SIG-M5 treated with dmso at 0.1 percent for 504 hours (cell line): ENCODE measurements around the gene GNAS-AS1.

Experiments used
- DNase-seq: peaks from one replicate; lab custom pipeline; 2025; ENCODE audit not compliant: unreplicated experiment; lab: John Stamatoyannopoulos, UW

The GNAS-AS1 gene

DNA sequence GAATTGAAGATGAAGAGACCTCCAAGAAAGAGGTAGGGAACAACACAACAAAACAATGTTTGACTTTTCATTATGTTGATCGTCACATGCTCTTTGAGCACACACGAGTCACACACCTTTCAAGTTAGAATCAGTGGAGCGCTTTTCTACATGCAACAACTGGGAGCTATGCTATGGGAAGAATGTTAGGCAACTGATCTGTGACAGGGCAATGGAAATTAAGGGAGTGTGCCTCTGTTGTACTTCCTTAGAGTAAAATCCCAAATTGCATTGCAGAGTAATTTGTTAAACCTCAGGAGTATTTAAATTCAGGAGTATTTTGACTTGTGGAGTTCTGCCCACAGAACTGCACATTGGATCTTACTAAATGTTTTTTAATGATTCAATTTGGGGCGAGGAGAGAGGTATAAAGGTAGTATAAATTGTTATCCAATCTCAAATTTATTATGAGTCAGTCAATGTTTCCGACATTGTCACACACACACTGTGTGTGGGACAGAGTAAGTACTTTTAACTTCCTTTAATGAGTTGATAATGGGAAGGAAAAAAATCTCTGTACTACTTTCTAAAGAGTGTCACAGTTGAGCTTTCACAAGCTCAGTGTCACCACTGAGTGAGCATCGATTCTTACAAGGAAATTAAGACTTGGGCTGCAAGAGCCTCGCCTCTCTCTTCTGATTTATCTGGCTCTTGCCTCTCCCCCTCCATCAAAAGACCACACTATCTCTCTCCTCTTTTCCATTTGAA, 12.5 kb upstream of the GNAS-AS1 start:
- no peak for DNase-seq

DNA sequence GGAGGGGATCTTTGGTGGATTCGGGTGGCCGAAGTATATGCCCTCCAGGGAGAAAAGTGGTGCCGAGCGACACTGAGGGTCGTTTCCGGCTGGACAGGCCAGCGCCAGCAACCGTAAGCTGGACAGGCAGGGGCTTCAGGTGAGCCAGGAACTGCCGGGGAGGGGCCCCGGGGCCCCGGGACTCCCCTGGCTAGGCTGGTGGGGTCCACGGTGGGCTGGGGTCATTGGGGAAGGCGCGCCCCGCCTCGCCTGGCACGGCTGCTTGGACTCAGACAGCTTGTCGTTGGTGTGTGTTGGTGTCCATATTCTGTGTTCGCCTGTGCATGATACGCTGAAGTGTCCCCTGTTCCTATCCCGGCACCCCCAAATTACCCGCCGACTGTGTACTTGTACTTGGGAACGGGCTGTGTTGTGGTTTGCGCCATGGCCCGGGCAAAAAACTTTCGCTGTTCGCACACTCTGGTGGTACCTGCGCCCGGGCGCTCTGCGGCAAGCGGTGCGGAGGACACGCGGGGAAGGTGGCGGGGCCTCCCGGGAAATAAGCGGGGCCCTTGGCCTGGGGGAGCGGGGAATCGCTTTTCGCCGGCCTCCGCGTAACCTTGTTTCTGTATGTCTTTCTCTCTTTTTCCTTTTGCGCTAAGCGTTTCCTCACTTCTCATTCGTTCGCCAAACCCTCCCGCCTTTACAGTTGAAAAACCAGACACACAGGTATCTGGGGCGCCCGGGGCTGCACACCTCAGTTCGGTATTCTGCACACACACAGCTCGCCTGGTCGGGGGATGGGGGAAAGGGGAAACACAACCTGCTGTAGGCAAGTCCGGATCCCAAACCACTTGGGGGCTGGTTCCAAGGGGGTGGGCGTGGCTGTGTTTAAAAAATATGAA, 5.0 kb upstream of the GNAS-AS1 start:
- peak; percentile 74 for DNase-seq

DNA sequence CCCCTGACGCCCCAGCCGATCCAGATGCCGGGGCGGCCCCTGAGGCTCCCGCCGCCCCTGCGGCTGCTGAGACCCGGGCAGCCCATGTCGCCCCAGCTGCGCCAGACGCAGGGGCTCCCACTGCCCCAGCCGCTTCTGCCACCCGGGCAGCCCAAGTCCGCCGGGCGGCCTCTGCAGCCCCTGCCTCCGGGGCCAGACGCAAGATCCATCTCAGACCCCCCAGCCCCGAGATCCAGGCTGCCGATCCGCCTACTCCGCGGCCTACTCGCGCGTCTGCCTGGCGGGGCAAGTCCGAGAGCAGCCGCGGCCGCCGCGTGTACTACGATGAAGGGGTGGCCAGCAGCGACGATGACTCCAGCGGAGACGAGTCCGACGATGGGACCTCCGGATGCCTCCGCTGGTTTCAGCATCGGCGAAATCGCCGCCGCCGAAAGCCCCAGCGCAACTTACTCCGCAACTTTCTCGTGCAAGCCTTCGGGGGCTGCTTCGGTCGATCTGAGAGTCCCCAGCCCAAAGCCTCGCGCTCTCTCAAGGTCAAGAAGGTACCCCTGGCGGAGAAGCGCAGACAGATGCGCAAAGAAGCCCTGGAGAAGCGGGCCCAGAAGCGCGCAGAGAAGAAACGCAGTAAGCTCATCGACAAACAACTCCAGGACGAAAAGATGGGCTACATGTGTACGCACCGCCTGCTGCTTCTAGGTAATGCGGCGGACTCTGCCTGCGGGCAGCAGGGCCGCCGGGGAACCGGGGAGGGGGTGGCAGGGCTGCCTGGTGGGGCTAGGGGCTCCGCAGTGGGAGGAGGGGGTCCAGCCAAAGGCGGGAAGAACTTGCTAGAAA, 4.2 kb upstream of the GNAS-AS1 start:
- no peak for DNase-seq

GRCh38 chr20:58853976-58854637, 3.4 kb upstream of the GNAS-AS1 start:
- no peak for DNase-seq

GRCh38 chr20:58853466-58853865, 2.8 kb upstream of the GNAS-AS1 start:
- no peak for DNase-seq

DNA sequence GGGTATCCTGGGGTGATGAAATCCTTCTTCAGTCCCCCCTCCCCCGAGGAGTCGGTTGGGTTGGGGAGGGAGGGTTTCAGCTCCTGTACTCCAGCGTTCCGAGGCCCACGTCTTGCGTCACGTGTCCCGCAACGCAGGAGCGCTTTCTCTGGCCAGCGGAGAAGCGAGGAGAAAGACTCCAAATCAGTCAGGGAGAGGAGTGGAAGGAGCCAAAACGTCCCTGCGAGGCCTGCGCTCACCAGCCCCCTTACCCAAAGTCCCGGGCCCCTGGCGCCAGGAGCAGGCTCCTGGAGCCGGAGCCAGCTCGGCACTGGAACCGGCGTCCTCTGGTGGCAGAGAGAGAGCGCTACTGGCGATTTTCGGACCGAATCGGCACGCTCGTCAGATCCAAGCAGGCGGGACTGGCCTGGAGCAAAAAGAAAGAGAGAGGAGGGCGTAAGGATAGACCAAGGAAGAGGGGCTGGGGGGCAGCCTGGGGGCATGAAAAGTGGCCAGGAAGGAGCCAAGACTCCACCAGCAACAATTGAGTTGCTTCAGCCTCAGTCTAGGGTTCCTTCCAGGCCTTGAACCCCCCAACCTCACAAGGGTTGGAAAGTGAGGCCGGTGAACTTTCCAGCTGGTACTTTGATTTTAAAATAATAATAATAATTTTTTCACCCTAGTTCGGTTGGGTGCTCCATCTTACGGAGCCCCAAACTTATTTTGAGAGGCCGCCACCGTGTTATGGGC, 2.0 kb upstream of the GNAS-AS1 start, which contains the start of gene GNAS:
Gene GNAS, plus strand, starts transcription at position 174 of the 729 bp plus-strand sequence.
- DNase-seq, result no peak

GRCh38 chr20:58851969-58852458, 1.3 kb upstream of the GNAS-AS1 start:
- DNase-seq, result no peak

DNA sequence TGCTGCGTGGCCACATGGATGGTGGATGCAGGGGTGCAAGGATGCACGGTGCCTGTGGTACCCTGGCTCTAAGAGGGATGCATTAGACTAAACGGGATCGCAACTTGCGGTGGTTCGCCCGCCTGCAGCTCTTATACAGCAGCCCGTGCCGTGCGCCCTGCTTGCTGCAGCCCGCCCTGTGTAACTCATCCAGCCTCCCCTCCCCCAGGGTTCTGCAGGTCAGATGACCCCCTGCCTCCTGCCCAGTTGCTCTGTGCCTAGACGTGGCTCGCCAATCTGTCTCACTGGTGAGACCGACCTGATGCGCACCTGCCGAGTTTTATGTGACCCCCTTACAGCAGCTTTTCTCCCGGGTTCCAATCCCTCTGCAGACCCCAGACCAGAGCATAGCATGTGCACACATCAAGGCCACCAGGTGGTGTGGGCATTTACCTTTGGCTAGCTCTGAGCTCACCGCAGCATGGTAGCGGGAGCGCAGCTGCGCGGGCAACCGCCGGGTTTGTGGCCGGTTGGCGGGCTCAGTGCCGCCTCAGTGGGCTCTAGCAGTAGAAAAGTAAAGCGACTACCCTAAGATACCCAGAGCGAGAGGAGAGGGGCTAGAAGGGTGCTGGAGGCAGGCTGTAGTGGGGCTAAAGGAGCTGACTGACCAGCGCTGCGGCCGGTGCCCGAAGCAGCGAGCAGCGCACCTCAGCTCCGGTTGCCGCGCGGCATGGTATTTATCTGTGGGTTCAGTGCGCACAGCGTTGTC, 693 bp upstream of the GNAS-AS1 start:
- DNase-seq, result no peak

DNA sequence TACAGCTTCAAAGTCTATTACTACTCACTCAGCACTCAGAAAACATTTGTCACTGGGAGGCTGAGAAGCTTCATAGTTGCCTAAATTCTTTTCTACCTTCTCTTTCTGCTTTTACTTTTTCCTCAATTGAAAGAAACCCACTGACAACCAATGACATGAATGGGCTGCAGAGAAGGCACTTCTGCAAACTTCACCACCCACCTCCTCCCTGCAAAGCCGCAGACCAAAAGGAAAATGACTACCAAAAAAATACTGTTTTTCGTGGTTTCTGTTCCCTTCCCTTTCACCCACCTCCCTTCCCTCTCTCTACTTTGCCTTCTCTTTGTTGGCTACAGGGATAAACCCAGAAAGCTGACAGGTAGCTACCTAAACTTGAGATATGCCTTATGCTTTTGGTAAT, 3.2 kb downstream of the GNAS-AS1 start:
- DNase-seq, result peak; percentile 76

DNA sequence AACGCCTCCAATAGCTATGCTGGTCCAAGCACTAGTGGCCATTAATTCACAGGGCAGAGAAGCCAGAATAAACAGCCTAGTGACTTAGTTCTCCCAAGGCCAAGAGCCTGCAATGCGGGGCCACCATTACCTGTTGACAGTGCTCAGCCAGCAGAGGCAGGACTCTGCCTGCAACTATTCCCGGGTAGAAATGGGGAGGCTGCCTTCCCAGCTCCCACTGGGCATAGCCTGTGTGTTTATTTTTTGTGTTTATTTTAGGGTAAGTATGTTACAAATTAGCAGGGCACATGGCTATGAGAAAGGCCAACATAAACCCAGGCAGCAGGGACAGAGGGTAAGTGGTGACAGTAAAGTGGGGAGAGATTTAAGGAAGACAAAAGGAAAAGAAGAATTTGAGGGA, 5.0 kb downstream of the GNAS-AS1 start:
- DNase-seq, result no peak

GRCh38 chr20:58843128-58843556, 7.6 kb downstream of the GNAS-AS1 start:
- DNase-seq, result no peak

DNA sequence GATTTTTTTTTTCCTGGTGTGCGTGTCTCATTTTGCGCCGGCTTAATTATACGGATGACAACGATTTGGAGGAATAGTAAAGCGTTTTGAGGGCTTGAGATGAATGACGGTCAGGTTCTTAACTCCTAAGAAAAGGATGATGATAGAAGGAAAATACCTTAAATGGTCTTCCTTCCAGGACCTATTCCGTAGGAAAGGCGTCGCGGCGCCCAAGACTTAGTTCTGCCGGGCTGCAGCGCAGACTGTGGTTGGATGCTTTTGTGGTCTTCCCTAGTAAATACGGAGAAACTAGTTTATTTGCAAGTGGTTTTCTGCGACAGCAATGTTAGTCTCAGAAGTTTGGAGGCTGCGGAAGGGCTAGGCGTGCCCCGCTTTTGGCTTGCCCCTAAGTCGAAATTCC, 8.4 kb downstream of the GNAS-AS1 start:
- no peak for DNase-seq

GRCh38 chr20:58841539-58842264, 9.0 kb downstream of the GNAS-AS1 start:
- no peak for DNase-seq

DNA sequence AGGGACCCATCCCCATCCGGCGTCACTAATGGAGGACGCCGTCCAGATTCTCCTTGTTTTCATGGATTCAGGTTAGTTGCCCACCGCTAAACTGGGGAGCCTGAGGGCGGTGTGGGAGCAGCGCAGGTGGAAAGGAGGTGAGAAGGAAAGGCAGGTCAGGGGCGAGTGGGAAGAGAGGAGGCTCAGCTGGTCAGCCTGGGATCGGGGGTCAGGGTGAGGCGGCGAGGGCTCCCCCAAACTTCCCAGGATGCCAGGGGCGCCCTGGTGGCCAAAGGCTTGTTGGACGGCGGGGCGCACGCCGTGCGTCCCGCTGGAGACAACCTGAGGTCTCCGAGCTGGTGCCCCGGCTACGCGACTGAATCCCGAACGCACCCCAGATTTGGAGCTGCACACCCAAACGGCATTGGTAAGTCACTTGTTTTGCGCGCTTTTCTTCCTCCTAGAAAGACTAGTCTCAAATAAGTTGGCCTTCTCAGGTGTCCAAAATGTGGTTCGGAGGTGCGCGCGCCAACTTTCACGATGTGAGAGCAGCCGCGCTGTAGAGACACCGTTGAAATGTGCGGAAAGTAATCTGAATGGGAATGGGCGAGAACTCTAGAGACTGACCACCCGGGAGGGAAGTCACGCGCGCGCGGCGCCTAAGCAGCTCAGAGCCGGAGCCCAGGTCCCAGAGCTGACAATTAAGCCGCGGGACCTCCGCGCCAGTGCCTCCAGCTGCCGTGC, 9.7 kb downstream of the GNAS-AS1 start:
- no peak for DNase-seq

GRCh38 chr20:58839991-58840747, 10.5 kb downstream of the GNAS-AS1 start:
- no peak for DNase-seq

- peak; percentile 22 for DNase-seq
Observed at GRCh38 chr20:58839474-58839874, 11.2 kb downstream of the GNAS-AS1 start.

GRCh38 chr20:58838174-58838573, 12.5 kb downstream of the GNAS-AS1 start:
- no peak for DNase-seq
